ENCODE results near the gene FGD4.

- TF ChIP-seq CTCF (IDR thresholded peaks at IDR 0.05; ENCODE audit: borderline replicate concordance, extremely low read depth, low read length, poor library complexity, severe bottlenecking) = no peak
- no peak for TF ChIP-seq EZH2 (IDR thresholded peaks at IDR 0.05; ENCODE audit: borderline replicate concordance, low read depth, low read length, severe bottlenecking)
These were observed 102.5 kb downstream of the FGD4 start for GRCh38 chr12:32501835-32502333.
